ENCODE results near the gene RARG.

Gene RARG

DNA sequence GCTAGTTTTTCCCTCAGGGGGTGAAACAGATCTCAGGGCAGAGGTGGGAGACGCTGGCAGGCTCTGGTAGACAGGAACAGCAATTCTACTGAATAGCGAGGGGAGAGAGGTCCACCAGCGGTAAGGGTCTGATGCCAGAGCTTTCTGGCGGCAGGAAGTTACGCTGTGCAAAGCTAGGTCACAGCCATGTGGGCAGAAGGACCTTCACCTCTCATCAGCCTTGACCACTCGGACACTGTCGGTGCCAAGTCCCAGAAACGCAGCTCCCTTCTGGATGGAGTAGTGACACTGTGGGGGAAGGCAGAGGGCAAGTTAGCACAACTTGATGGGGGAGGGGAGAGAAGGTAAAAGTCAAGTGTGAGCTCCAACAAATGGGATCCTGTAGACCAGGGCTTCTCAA lies 61.8 kb downstream of the RARG start:
- POLR2A ChIA-PET = interaction anchor here (0.7 to 2.9 kb wide), 4 partner anchors 8 to 497 kb away, joined by 3 to 18 read pairs (median 6); partner anchors contain the start of genes CSAD and ZNF740
- Histone ChIP-seq H3K36me3 (ENCODE audit: control insufficient read depth in 2 of 2, insufficient read depth in 1 of 2, low read length in 2 of 2) (peaks cover 0 to 21% of the 10 kb centered on the region in 2 experiments; a peak in 2 of 3 replicates), H3K4me1 (ENCODE audit: control insufficient read depth, insufficient read depth, low read length) (peaks cover 12% of the 10 kb centered on the region), H3K27ac (ENCODE audit: extremely low read depth, low read depth, low read length) (no peak overlapping the region), H3K4me3 (ENCODE audit: low read depth, low read length) (no peak overlapping the region), H3K9me3 (ENCODE audit: control insufficient read depth, insufficient read depth, low read depth, low read length) (no peaks in the 10 kb centered on the region)
- CTCF ChIA-PET = interaction anchor here (0.6 to 6.2 kb wide), 3 partner anchors 10 to 982 kb away, joined by 3 to 52 read pairs (median 4); partner anchors contain the start of gene ZNF740
- TF ChIP-seq ZNF777 (tag by site-specific recombination; IDR thresholded peaks at IDR 0.05; ENCODE audit: borderline replicate concordance) = no peak
- no peak for TF ChIP-seq ZNF426 (tag by site-specific recombination; IDR thresholded peaks at IDR 0.05)
- no peak for TF ChIP-seq KLF8 (tag by site-specific recombination; IDR thresholded peaks at IDR 0.05)
- no peak for TF ChIP-seq ZNF2 (tag by site-specific recombination; IDR thresholded peaks at IDR 0.05)
- TF ChIP-seq, protein P1, sequence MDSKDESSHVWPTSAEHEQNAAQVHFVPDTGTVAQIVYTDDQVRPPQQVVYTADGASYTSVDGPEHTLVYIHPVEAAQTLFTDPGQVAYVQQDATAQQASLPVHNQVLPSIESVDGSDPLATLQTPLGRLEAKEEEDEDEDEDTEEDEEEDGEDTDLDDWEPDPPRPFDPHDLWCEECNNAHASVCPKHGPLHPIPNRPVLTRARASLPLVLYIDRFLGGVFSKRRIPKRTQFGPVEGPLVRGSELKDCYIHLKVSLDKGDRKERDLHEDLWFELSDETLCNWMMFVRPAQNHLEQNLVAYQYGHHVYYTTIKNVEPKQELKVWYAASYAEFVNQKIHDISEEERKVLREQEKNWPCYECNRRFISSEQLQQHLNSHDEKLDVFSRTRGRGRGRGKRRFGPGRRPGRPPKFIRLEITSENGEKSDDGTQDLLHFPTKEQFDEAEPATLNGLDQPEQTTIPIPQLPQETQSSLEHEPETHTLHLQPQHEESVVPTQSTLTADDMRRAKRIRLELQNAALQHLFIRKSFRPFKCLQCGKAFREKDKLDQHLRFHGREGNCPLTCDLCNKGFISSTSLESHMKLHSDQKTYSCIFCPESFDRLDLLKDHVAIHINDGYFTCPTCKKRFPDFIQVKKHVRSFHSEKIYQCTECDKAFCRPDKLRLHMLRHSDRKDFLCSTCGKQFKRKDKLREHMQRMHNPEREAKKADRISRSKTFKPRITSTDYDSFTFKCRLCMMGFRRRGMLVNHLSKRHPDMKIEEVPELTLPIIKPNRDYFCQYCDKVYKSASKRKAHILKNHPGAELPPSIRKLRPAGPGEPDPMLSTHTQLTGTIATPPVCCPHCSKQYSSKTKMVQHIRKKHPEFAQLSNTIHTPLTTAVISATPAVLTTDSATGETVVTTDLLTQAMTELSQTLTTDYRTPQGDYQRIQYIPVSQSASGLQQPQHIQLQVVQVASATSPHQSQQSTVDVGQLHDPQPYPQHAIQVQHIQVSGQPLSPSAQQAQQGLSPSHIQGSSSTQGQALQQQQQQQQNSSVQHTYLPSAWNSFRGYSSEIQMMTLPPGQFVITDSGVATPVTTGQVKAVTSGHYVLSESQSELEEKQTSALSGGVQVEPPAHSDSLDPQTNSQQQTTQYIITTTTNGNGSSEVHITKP (tag by site-specific recombination; IDR thresholded peaks at IDR 0.05) = peak; percentile 59; the same call in 1 of the 2 replicates
- no peak for TF ChIP-seq ZNF146 (tag by site-specific recombination; IDR thresholded peaks at IDR 0.05)
- TF ChIP-seq BCL11B (tag by site-specific recombination; IDR thresholded peaks at IDR 0.05; ENCODE audit: low read depth) = no peak

DNA sequence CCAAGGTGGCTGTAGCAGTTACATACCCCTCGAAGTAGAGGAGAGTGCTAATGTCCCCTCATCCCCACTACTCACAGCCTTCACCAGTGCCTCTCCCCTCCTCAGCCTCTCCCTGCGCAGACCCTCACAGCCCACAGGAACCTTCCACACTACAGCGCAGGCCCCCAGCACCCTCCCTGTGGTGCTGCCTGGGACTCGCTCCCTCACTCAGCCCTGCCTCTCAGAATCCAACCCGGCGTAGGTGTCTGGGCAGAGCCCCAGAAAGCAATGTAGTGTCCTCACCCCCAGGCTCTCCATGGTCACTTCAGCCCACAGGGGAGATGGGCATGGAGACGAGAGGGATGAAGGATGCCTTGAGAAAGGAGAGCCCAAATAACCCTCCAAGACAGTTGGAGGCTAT lies 62.4 kb downstream of the RARG start:
- CTCF ChIA-PET = interaction anchor here (6.2 kb wide), 1 partner anchor 10 kb away, joined by 52 read pairs; no protein-coding TSS in a partner anchor
- POLR2A ChIA-PET = interaction anchor here (2.9 kb wide), 1 partner anchor 11 kb away, joined by 18 read pairs; the partner anchor contains the start of genes CSAD and ZNF740
- Histone ChIP-seq H3K4me1 (ENCODE audit: control insufficient read depth, insufficient read depth, low read length) (peaks cover 12% of the 10 kb centered on the region), H3K27ac (ENCODE audit: extremely low read depth, low read depth, low read length) (no peak overlapping the region), H3K4me3 (ENCODE audit: low read depth, low read length) (no peak overlapping the region), H3K36me3 (ENCODE audit: control insufficient read depth in 2 of 2, insufficient read depth in 1 of 2, low read length in 2 of 2) (peaks cover 0 to 21% of the 10 kb centered on the region in 2 experiments; a peak in 2 of 3 replicates), H3K9me3 (ENCODE audit: control insufficient read depth, insufficient read depth, low read depth, low read length) (no peaks in the 10 kb centered on the region)
- TF ChIP-seq, protein P2, sequence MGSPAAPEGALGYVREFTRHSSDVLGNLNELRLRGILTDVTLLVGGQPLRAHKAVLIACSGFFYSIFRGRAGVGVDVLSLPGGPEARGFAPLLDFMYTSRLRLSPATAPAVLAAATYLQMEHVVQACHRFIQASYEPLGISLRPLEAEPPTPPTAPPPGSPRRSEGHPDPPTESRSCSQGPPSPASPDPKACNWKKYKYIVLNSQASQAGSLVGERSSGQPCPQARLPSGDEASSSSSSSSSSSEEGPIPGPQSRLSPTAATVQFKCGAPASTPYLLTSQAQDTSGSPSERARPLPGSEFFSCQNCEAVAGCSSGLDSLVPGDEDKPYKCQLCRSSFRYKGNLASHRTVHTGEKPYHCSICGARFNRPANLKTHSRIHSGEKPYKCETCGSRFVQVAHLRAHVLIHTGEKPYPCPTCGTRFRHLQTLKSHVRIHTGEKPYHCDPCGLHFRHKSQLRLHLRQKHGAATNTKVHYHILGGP (tag by site-specific recombination; IDR thresholded peaks at IDR 0.05) = no peak
- TF ChIP-seq, protein P3, sequence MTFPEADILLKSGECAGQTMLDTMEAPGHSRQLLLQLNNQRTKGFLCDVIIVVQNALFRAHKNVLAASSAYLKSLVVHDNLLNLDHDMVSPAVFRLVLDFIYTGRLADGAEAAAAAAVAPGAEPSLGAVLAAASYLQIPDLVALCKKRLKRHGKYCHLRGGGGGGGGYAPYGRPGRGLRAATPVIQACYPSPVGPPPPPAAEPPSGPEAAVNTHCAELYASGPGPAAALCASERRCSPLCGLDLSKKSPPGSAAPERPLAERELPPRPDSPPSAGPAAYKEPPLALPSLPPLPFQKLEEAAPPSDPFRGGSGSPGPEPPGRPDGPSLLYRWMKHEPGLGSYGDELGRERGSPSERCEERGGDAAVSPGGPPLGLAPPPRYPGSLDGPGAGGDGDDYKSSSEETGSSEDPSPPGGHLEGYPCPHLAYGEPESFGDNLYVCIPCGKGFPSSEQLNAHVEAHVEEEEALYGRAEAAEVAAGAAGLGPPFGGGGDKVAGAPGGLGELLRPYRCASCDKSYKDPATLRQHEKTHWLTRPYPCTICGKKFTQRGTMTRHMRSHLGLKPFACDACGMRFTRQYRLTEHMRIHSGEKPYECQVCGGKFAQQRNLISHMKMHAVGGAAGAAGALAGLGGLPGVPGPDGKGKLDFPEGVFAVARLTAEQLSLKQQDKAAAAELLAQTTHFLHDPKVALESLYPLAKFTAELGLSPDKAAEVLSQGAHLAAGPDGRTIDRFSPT (tag by site-specific recombination; IDR thresholded peaks at IDR 0.05) = no peak
- no peak for TF ChIP-seq YY1 (tag by site-specific recombination; IDR thresholded peaks at IDR 0.05)
- no peak for TF ChIP-seq ZNF114 (tag by site-specific recombination; IDR thresholded peaks at IDR 0.05)
- no peak for TF ChIP-seq ZNF654 (tag by site-specific recombination; IDR thresholded peaks at IDR 0.05; ENCODE audit: low read depth)
- TF ChIP-seq, protein P4, sequence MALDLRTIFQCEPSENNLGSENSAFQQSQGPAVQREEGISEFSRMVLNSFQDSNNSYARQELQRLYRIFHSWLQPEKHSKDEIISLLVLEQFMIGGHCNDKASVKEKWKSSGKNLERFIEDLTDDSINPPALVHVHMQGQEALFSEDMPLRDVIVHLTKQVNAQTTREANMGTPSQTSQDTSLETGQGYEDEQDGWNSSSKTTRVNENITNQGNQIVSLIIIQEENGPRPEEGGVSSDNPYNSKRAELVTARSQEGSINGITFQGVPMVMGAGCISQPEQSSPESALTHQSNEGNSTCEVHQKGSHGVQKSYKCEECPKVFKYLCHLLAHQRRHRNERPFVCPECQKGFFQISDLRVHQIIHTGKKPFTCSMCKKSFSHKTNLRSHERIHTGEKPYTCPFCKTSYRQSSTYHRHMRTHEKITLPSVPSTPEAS (tag by site-specific recombination; IDR thresholded peaks at IDR 0.05) = no peak
- TF ChIP-seq ZSCAN30 (tag by site-specific recombination; IDR thresholded peaks at IDR 0.05) = no peak
- TF ChIP-seq YY2 (tag by site-specific recombination; IDR thresholded peaks at IDR 0.05) = no peak
- TF ChIP-seq, protein P5, sequence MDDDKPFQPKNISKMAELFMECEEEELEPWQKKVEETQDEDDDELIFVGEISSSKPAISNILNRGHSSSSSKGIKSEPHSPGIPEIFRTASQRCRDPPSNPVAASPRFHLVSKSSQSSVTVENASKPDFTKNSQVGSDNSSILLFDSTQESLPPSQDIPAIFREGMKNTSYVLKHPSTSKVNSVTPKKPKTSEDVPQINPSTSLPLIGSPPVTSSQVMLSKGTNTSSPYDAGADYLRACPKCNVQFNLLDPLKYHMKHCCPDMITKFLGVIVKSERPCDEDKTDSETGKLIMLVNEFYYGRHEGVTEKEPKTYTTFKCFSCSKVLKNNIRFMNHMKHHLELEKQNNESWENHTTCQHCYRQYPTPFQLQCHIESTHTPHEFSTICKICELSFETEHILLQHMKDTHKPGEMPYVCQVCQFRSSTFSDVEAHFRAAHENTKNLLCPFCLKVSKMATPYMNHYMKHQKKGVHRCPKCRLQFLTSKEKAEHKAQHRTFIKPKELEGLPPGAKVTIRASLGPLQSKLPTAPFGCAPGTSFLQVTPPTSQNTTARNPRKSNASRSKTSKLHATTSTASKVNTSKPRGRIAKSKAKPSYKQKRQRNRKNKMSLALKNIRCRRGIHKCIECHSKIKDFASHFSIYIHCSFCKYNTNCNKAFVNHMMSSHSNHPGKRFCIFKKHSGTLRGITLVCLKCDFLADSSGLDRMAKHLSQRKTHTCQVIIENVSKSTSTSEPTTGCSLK (tag by site-specific recombination; IDR thresholded peaks at IDR 0.05) = no peak
- TF ChIP-seq, protein P6, sequence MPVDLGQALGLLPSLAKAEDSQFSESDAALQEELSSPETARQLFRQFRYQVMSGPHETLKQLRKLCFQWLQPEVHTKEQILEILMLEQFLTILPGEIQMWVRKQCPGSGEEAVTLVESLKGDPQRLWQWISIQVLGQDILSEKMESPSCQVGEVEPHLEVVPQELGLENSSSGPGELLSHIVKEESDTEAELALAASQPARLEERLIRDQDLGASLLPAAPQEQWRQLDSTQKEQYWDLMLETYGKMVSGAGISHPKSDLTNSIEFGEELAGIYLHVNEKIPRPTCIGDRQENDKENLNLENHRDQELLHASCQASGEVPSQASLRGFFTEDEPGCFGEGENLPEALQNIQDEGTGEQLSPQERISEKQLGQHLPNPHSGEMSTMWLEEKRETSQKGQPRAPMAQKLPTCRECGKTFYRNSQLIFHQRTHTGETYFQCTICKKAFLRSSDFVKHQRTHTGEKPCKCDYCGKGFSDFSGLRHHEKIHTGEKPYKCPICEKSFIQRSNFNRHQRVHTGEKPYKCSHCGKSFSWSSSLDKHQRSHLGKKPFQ (tag by site-specific recombination; IDR thresholded peaks at IDR 0.05) = no peak

Measured in HEK293 (cell line).